Measurements from ENCODE around the gene NDUFAF5.

Gene NDUFAF5

DNA sequence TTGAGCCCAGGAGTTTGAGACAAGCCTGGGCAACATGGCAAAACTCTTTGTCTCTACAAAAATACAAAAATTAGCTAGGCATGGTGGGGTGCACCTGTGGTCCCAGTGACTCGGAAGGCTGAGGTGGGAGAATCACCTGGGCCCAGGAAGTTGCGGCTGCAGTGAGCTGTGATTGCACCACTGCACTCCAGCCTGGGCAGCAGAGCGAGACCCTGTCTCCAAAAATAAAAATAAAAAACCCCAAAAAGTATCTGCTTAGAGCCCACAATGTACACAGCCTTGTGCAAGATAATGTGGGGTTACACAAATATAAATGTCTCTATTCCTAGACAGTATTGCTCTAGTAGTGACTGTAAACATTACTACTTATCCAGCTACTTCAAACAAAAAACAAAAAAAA, 6.0 kb upstream of the NDUFAF5 start:
- no peak for DNase-seq

DNA sequence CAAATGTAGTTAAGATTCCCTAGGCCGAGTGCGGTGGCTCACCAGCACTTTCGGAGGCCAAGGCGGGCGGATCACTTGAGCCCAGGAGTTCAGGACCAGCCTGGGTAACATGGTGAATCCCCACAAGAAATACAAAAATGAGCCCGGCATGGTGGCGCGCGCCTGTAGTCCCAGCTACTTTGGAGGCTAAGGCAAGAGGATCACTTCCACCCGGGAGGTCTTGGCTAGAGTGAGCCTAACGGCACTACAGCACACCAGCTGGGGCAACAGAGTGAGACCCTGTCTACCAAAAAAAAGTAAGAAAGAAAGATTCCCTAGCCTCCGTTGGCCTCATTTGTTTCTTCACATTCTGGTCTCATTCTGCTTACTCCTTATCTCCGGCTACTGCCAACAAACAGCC, 1.3 kb upstream of the NDUFAF5 start:
- DNase-seq: no peak

DNA sequence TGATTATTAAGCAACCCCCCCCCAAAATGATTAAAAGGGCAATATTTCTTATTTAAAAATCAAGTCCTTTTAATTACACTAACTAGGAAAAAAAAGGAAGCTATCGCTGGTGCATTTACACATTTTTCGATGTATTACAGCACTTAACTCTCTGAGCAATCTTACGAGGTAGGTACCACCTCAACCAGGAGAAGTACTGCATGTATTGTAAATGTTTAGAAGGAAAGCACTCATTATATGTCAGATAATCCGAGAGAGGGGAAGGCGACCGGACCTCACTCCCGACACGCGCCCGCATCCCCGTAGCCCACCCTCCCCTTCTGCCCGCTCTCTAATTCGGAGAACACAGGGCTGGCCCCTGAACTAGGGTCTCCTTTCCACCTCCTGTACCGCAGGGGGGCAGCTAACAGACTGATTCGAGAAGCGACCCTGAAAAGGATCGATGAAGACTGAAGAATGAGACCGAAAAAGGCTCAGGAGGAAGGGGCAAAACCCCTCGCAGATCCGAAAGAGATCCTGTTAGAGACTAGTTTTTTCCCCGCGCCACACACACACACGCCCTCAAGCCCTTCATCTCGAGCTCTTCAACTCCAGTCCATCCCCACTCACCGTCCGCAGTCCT, 446 bp upstream of the NDUFAF5 start:
- DNase-seq: no peak

DNA sequence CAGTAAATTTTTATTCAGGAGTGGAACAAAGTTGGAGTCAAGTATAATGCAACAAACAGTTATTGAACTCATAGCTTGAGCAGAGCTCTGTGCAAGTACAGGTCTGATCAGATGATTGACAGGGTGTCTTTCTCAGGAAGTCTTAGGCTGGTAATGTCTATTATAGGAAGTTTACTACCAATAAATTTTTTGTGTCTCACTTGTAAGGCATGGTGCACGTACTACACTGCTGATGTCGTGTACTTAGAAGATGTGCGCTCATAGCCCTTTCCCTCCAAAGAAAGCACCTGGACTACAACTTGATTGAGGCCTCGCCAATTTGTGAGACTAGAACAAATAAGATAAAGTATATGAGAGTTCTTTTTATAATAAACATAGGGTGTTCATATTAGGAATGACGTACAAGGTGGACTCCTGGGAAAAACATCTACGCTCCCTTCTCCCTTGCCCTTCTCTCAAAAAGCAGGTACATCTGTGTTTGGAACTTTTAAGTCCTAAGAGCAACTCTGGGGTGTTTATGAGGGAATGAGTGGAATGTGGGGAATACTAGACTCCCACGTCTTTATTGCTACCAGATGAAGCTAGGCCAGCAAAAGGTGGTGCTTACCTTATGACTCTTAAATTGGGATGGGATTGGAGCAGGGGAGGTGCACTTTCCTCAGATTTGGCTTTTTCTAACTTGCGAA, 1.5 kb downstream of the NDUFAF5 start:
- DNase-seq: no peak

DNA sequence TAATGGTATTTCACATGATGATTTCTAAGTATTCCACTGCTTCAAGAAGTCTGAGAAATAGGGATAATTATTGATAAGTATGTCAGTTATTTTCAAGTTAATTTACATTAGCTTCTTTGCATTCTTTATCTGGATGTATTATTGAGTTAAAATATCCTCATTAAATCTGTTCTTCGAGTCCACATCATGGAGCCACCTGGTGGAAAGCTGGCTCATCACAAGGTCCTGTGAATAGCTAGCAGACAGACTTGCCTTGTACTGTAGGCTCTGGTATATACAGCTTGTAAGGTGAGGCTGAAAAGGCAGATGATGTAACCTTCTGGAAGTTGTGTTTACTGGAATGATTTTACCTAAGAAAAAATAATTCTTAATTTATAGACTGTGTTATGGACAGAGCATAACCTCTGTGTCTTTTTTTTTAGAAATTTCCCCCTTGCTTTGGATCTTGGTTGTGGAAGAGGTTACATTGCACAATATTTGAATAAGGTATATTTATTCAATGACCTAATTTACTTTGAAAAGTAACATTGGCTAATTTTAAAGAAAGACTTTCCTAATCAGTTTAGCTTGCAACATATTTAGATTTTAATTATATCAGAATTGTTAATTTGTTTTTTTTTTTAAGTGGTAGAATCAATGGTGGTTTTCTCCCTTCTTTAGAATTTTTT, 3.5 kb downstream of the NDUFAF5 start:
- DNase-seq: peak; percentile 33

DNA sequence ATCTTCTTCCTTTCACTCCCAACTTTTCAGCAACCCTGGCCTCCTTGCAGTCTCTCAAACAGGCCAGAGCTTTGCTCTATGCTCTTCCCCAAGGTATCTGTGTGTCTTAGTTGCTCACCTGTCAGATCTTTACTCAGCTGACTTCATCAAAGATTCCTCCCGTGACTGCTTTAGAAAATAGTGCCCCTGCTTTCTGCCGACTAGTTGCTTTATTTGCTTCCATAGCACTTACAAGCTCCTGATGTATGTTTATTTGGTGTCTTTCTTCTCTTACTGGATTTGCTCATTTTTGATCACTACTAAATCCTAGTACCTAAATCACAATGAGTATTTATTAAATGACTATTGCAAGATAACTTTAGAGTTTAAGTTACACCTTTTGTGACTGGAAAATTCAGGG, 5.9 kb downstream of the NDUFAF5 start:
- DNase-seq: no peak

DNA sequence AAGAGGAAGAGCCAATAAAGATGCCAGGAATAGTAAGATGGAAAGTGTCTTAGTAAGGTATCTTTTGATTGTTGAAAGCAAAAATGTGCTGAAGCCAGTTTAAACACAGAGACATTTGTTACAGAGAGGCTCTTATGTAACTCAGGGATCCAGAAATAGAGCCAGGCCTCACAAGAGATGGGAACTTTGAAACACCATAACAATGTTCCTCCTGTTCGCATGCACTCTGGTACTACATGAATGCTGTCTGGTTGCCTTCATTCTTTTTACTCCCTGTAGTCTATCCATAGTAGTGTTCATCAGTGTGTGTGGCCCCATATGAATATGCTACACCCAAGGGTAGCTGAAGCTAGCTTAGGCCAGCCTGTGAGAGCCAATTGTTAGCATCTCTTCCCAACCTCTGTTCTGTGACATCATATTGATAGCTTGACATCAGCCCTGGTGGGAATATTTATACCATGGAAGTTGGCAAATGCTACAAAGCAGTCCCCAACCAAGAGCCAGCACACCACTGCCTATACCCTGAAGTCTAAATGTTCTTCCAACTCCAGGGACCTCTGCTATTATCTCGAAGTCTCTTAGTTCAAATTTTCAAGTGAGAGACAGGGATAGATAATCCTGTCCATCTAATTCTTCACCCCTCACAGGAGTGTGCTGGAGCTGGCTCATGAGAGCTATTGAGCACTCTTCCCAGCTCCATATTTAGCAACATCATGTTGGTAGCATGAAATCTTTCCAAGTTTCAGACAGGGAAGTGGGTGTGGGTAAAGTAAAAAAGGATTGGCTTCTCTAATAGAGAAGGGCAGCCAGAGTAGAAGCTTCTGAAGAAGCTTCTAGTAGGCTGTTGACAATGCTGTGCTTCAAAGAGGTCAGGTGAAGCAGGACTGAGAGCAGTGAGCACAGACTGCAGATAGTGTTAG, 7.0 kb downstream of the NDUFAF5 start:
- no peak for DNase-seq

DNA sequence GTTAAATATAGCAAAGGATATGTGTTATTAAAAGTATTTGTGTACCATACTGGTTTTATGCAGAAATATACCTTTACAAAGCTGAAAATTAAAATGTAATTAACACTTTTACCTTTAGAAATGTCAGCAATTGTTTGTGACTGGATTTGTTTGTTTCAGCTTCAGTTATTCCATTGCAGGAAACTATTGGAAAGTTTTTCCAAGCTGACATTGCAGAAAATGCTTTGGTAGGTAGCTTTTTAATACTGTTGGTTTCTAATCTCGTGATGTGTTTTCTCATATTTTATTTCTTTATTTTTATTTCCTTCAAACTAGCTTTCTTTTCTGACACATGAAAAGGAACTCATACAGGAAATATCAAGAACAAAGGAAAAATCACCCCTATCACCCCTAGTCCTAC, 8.2 kb downstream of the NDUFAF5 start:
- no peak for DNase-seq

DNA sequence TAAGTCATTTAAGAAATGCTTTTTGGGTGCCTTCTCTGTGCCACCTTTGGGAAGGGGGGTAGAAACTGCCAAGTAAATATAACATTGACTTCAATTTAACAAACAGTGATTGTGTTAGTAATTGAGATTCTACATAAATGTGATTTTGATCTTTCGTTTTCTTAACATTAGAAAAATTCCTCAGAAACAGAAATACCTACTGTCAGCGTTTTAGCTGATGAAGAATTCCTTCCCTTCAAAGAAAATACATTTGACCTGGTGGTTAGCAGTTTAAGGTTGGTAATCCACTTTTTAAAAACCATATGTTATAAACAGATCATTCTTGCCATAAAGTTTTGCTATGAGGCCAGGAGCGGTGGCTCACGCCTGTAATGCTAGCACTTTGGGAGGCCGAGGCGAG, 9.8 kb downstream of the NDUFAF5 start:
- no peak for DNase-seq

DNA sequence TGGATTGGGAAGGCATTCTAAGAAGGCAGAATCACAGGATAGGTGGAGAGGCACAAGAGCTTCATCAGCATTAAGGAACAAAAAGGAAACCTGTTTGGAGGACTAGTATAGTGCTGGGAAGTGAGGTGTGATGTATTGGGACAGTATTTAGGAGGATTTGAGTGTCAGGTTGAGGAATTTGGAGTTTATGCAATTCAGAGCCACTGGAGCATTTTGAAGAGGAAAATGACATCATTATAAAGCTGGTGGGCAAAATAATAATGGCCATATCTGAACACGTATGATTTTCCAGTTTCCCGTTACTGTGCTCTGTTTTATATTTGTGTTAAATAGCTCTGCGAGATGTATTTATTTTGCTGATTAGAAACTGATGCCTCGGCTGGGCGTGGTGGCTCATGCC, 14.2 kb downstream of the NDUFAF5 start:
- DNase-seq: no peak

DNA sequence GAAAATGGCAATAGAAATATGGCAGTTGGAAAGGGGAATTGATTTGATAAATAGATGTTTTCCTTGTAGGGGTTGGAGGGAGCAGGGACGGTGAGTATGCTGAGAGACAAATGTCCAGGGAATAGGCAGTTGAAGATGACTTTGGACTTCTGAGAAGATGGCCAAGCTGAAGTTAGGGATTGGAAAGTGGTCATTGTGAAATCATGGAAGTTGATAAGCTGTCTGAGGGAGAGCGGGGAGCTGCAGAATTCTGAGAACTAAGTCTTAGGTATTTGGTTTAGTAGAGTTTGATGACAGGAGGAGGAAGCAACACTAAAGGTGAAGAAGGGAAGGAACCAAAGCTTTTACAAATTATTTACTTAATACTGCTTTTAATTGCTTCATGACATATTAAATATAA, 15.1 kb downstream of the NDUFAF5 start:
- DNase-seq: no peak

DNA sequence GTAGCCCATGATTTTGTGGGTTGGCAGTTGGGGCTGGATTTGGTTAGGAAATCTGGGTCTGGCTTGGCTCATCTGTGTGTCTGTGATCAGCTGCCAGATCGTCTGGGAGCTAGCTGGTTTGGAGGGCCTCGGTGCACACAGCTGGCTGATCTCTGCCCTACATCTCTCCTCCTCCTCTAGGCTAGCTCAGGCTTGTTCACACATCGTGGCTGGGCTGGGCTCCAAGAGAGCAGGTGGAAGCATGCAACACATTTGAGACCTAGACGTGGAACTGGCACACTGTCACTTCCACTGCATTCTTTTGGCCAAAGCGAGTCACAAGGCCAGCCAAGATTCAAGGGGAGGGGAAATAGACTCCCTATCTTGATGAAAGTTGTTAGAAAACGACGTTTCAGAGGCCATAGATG, 15.9 kb downstream of the NDUFAF5 start:
- no peak for DNase-seq

DNA sequence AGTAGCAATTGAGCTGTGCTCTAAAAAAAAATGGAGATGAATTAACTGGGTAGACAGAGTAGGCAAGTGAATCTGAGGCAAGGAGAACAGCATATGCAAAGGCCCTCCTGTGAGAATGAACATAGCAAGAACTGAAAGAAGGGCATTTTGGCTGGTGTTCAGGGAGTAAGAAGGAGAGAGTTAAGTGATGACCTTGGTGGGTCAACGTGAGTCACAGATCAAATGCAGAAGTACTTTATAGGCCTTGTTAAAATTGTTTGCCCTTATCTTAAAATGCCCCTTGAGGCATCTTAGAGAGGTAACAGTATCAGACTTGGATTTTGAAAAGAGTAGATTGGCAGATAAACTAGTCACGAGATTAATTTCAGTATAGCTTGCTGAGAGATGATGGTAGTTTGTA, 24.5 kb downstream of the NDUFAF5 start:
- no peak for DNase-seq

DNA sequence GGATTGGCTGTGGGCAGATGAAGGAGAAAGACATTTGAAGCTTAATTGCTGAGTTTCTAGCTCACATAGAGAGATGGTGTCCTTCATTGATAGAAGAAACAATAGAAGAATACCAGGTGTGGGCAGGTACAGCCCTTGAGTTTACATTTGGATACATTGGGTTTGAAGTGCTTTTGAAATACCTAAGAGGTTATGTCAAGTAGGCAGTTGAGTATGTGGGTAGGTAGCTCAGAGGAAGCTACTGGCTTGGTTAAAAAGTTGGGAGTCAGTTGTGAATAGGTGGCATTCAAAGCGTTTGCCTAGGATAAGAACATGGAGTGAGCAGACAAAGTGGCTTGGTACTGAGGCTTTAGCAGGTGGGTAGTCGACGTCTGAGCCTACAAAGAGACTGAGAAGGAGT, 25.0 kb downstream of the NDUFAF5 start:
- DNase-seq: no peak

DNA sequence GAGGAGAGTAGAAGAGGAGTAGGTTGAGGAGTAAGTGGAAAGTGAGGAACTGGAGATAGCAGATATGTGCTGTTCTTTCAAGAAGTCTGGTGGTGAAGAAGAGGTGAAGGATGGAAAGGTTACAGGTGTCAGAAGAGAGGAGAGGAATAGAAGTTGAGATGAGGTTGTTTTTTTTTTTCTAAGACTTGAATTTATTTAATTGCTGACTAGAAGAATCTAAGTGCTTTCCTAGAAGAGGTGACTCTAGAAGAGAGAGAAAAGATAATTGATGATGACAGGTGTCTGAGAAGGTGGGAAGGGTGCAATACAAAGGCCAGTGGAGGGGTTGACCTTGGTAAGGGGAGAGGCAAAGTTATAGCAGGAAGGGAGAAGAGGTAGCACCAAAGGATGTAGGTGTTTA, 25.6 kb downstream of the NDUFAF5 start:
- no peak for DNase-seq

DNA sequence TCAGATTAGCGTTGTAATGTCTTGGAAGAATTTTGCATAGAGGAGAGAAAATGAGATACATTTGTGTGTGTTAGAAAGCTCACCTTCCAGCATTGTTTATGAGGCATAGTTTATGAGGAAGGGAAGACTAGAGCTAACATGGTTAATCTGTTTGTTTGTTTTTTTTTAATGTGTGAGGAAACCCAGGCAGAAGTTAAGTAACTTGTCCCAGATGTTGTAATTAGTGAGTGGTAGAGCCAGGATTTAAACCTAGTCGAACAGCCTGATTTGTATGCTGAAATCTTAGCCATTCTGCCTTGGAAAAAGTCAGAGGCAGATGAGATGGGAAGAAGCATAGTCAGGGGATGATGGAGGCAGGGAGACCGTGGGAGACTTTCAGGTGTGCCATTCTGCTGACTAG, 29.1 kb downstream of the NDUFAF5 start:
- no peak for DNase-seq

DNA sequence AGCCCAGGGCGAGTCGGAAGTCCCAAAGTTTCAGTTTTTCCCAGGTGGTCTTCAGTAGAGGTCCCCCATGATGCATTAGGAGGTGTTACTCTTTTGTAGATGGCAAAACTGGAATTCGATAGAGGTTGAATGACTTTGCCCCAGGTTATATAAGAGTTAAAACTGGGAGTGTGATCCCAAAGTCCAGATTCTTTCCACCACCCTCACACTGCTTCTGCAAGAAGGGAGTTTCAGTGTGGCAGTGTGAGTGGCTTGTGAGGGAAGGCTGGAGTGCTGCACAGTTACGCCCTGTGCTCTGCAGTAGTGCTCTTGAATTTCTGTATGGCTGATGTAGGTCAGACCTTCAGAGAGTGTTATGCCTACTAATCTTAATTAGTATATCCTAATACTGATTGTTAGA, 29.8 kb downstream of the NDUFAF5 start:
- DNase-seq: no peak

DNA sequence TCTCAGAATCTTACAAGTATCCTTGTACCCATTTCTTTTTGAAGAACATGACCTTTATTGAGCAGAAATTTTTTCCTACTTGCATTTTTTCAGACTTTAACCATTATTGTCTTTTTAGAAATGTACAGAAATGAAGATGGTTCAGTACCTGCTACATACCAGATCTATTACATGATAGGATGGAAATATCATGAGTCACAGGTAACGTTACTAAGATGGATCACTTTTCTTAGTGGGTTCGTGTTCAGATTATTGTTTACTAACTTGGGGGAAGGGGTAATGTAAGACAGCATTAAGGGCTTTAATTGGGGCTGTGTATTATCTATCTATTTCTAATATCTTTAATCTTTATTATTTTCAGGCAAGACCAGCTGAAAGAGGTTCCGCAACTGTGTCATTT, 31.9 kb downstream of the NDUFAF5 start:
- no peak for DNase-seq

DNA sequence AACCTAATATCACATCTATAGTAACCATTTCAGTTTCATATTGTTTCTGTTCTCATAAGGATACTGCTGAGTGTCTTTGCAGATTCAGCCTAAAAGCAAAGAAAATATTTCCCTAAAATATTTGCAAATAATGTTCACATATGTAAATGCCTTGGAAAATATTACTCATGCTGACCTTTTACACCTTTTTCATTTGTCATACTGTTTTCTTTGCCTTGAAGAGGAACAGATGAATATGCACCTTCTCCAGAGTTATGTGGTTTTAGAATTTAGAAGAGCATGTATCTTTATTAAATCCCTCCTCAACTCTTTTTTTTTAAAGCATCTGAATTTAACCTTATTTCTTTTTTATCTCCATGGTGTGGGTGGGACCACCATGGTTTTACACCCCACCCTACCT, 32.5 kb downstream of the NDUFAF5 start:
- DNase-seq: no peak

DNA sequence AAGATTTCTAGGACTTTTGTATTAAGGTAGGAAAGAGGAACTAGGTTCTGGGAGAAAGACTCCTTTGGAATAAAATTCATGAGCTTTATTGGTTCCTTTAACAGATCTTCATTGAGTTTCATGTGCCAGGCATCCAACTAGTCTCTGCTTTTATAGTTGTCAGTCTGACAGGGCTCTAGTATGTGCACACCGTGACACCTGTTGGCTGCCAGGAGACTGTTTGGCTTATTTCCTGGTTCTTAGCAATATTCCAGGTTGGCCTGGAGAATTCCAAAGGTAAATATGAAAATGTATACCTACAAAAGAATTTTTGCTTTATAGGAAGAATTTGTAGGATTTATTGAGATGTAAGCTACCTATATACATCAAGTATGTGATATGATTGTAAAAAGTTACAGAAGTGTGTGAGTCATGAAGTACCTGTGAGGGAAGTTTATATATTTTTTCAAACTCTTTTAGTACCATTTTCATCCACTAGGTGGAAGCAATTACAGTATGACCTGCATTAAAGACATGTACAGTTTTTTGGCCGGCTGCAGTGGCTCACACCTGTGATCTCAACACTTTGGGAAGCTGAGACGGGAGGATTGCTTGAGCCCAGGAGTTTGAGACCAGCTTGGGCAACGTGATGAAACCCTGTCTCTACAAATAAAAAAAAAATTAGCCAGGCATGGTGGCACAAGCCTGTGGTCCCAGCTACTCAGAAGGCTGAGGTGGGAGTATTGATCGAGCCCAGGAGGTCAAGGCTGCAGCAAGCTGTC, 35.2 kb downstream of the NDUFAF5 start:
- DNase-seq: peak; percentile 23

DNA sequence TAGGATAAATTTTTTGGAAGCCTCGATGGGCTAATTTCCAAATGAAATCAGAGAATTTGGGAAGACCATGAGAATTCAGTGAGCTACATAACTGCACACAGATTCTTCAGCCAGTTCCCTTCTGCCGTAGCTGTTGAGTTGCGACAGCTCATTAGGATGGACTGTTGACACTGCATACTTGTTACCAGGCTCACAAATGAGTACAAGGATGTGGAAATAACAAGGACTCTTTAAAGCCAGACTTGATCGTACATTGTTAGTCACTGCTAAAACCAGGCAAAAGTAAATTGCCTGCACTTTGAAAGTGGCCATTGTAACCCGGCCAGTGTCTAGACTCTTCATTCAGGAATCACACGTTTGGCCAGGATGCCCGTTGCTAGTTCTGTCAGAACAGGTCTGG, 37.0 kb downstream of the NDUFAF5 start:
- no peak for DNase-seq

DNA sequence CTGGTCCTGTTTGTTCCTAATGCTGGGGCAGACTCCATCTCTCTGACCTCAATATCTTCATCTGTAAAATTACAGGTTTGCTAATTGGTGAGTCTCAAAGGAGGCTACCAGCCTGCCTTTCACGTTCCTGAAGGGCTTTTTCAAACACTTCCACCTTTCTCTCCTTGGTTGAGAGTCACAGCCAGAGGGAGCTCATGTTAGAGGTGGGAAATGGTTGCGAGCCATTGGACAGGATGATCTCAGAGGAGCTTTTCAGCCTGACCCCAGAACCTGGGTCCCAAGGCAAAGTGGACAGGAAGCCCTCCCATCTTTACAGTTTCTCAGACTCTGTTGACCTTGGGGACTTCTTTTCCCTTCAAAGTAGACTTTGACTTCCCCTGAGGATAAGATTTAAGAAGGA, 37.6 kb downstream of the NDUFAF5 start:
- DNase-seq: no peak

DNA sequence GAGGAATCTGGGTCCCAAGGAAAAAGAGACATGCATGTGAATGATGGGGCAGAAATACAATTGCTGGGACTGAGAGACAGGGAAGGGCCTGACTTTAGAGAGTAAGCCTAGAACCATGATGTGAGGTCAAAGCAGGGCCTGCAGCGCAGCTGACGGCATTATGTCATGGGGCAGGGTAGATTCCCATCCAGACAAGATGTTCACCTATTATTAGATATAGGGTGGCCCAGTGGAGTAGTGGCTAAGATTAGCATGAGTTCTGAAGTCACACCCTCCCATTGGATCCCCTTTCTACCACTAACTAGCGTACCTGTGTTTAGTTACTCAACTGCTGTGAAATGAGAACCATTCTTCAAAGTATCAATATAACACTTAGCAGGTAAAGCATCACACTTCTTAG, 39.6 kb downstream of the NDUFAF5 start:
- no peak for DNase-seq

All from 8988T (cell line).